A673 (cell line): ENCODE results near the gene TP53I11. TPM values are rescaled to one million over a fixed set of nuclear protein-coding genes. Genes with fewer than 3 reads are reported as not detected.

ENCODE experiments used
- BruUV-seq: library from RNA; stranded (reverse); fragments of 400-500 nt; replicated peaks from 2 replicates; lab custom pipeline; 2021; lab: Mats Ljungman, UMichigan
- CTCF ChIA-PET: fragments of 300-600 bp; sonication (Branson Sonifier 250); formaldehyde crosslinking; loops from one replicate; lab custom pipeline; 2022; ENCODE audit warnings: antibody characterized with exemption; lab: Charles Lee
- POLR2A ChIA-PET: fragments of 300-600 bp; sonication (Branson Sonifier 250); formaldehyde crosslinking; loops from one replicate; lab custom pipeline; 2022; ENCODE audit warnings: antibody characterized with exemption; ENCODE audit not compliant: low non-redundant PET; lab: Charles Lee
- DNase-seq: peaks from one replicate; pipeline ENCODE4 v3.0.0-alpha.2; 2015; ENCODE audit warnings: low spot score
- H3K27ac ChIP-seq: fragments of 200-600 bp; sonication (generic); 2 replicates; pipeline ENCODE4 v1.5.1; 2016; ENCODE audit warnings: mixed run types, low read depth, mild to moderate bottlenecking, mixed read lengths, antibody characterized with exemption, low read length; ENCODE audit not compliant: poor library complexity, severe bottlenecking
- H3K27me3 ChIP-seq: fragments of 200-600 bp; sonication (generic); replicated peaks from 2 replicates; pipeline ENCODE4 v1.6.1; 2017; ENCODE audit warnings: mixed run types, low read depth, mild to moderate bottlenecking, mixed read lengths, antibody characterized with exemption, low read length; ENCODE audit not compliant: insufficient read depth, poor library complexity
- H3K36me3 ChIP-seq: fragments of 200-600 bp; sonication (generic); 2 replicates; pipeline ENCODE4 v1.6.1; 2016; ENCODE audit warnings: mixed run types, mild to moderate bottlenecking, mixed read lengths, antibody characterized with exemption, low read length; ENCODE audit not compliant: insufficient read depth, poor library complexity, severe bottlenecking
- H3K4me1 ChIP-seq: fragments of 200-600 bp; sonication (generic); 2 replicates; pipeline ENCODE4 v1.6.1; 2017; ENCODE audit warnings: mixed run types, mild to moderate bottlenecking, mixed read lengths, antibody characterized with exemption, low read length; ENCODE audit not compliant: insufficient read depth, poor library complexity, severe bottlenecking
- H3K4me3 ChIP-seq: fragments of 200-600 bp; sonication (generic); 2 replicates; pipeline ENCODE4 v1.5.1; 2016; ENCODE audit warnings: low read depth, mixed run types, mild to moderate bottlenecking, mixed read lengths, low read length; ENCODE audit not compliant: poor library complexity, severe bottlenecking
- H3K9me3 ChIP-seq: fragments of 200-600 bp; sonication (generic); 2 replicates; pipeline ENCODE4 v1.6.1; 2016; ENCODE audit warnings: mixed run types, low read depth, mild to moderate bottlenecking, mixed read lengths, antibody characterized with exemption, low read length; ENCODE audit not compliant: poor library complexity, severe bottlenecking
- EZH2 ChIP-seq: fragments of 200-600 bp; sonication (generic); IDR thresholded peaks from 2 replicates; pipeline ENCODE4 v1.6.1; 2017; ENCODE audit warnings: borderline replicate concordance, low read depth, mild to moderate bottlenecking, mixed read lengths, antibody characterized with exemption, low read length; ENCODE audit not compliant: poor library complexity, severe bottlenecking
- intact Hi-C: fragments of 100-400 bp; cut with micrococcal nuclease; formaldehyde crosslinking; loops from one replicate; pipeline ENCODE4 v1.10.0; 2022; ENCODE audit not compliant: unreplicated experiment
- total RNA-seq: library from RNA; stranded (reverse); gene quantifications from 2 replicates; pipeline ENCODE4 v1.2.3, GENCODE V29; 2021
- TF ChIP-seq, protein P1 (sequence below): fragments of 300-800, 200-600 bp; sonication (generic); conservative IDR thresholded peaks from 2 replicates; pipeline ENCODE4 v1.5.1; 2017; ENCODE audit warnings: low read depth, mild to moderate bottlenecking, antibody characterized with exemption, low read length, moderate library complexity, mixed read lengths

Gene TP53I11
- total RNA-seq, 1 experiment from 2014 or later, result 52.0 TPM

DNA sequence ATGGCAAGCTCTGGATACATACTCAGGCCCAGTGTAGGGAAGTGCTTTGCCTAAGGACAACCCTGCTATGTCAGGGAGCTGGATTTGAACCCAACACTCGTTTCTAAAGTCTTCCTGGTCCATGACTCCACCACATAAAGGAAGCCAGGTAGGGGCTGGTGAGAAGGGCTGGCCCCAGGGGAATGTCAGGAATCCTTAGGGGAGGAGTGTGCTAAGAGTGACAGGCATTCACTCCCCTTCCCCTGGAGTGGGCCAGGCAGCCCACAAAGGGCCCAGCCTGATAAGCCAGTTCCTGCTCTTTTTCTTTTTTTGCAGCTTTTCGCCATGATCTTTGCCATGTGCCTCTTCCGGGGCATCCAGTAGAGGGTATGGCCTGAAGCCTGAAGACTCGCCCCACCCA lies 21.9 kb downstream of the TP53I11 start:
- Histone ChIP-seq H3K27ac (no peak overlapping the region), H3K4me1 (peaks cover 5% of the 10 kb centered on the region), H3K4me3 (no peak overlapping the region), H3K27me3 (no peaks in the 10 kb centered on the region), H3K9me3 (no peaks in the 10 kb centered on the region), H3K36me3 (no peaks in the 10 kb centered on the region)
- intact Hi-C loops, result loop anchor here (10.0 kb wide), 1 partner anchor 64 kb away; no protein-coding TSS in a partner anchor
- POLR2A ChIA-PET, result no interaction called here
- no TSS peak for BruUV-seq
- DNase-seq, result no peak
- TF ChIP-seq EZH2, result no peak
- TF ChIP-seq, protein P1, sequence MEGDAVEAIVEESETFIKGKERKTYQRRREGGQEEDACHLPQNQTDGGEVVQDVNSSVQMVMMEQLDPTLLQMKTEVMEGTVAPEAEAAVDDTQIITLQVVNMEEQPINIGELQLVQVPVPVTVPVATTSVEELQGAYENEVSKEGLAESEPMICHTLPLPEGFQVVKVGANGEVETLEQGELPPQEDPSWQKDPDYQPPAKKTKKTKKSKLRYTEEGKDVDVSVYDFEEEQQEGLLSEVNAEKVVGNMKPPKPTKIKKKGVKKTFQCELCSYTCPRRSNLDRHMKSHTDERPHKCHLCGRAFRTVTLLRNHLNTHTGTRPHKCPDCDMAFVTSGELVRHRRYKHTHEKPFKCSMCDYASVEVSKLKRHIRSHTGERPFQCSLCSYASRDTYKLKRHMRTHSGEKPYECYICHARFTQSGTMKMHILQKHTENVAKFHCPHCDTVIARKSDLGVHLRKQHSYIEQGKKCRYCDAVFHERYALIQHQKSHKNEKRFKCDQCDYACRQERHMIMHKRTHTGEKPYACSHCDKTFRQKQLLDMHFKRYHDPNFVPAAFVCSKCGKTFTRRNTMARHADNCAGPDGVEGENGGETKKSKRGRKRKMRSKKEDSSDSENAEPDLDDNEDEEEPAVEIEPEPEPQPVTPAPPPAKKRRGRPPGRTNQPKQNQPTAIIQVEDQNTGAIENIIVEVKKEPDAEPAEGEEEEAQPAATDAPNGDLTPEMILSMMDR, result no peak
- CTCF ChIA-PET, result interaction anchor here (0.5 to 7.8 kb wide), 5 partner anchors 8 to 362 kb away, joined by 3 to 141 read pairs (median 3); no protein-coding TSS in a partner anchor

DNA sequence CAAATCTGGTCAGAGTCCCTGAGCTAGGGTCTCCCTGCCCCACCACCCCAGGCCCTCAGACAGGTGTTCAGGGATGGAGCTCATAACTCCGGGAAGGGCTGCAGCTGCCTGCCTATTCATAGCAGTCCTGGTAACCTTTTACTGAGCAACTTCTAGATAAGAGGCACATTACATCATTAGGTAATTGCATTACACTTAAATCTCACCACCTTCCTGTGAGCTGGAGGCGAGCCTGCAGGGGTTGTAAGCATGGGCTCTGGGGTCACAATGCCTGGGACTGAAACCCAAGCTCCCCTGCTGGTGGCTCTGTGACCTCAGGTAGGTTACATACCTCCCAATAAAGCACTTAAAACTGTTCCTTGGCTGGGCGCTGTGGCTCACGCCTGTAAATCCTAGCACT lies 22.5 kb downstream of the TP53I11 start:
- H3K9me3 ChIP-seq, result no peaks in the 10 kb centered on the region
- H3K4me3 ChIP-seq, result no peak overlapping the region
- POLR2A ChIA-PET, result no interaction called here
- CTCF ChIA-PET, result interaction anchor here (0.5 to 7.8 kb wide), 4 partner anchors 8 to 588 kb away, joined by 3 to 141 read pairs (median 4); no protein-coding TSS in a partner anchor
- no TSS peak for BruUV-seq
- H3K36me3 ChIP-seq, result no peaks in the 10 kb centered on the region
- TF ChIP-seq EZH2, result no peak
- TF ChIP-seq, protein P1, result no peak
- no peak overlapping the region for H3K27ac ChIP-seq
- no peaks in the 10 kb centered on the region for H3K27me3 ChIP-seq
- DNase-seq, result no peak
- intact Hi-C loops, result loop anchor here (10.0 kb wide), 1 partner anchor 63 kb away; no protein-coding TSS in a partner anchor
- peaks cover 5% of the 10 kb centered on the region for H3K4me1 ChIP-seq

DNA sequence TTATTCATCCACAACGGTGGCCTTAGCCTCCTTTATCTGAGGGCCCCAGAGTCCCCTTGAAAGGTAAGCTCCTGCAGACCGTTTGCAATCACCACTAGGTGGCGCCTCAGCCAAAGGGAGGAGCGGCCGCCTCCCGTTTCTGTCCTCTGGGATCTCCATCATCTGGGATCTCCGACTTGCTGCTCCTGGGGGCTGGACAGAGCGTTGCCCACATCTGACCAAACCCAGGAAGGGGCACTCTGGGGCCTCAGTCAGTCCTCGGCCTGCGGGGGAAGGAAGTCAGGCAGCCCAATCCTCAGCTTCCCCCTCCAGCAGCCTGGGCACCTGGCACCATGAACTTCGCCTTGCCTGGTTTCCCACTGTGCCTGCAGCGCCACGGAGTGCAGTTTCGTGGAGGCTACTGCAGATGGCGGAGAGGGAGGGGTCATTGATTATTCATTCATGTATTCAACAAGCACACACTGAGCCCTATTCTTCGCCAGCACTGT lies 23.5 kb downstream of the TP53I11 start:
- ChIA-PET CTCF (interaction anchor here (0.6 to 7.8 kb wide), 22 partner anchors 8 to 813 kb away, joined by 3 to 141 read pairs (median 4); partner anchors contain the start of gene CD82), POLR2A (no interaction called here)
- Histone ChIP-seq H3K27ac (no peak overlapping the region), H3K36me3 (no peaks in the 10 kb centered on the region), H3K27me3 (no peaks in the 10 kb centered on the region), H3K4me1 (peaks cover 5% of the 10 kb centered on the region), H3K9me3 (no peaks in the 10 kb centered on the region), H3K4me3 (no peak overlapping the region)
- intact Hi-C loops, result loop anchor here (1.0 to 10.0 kb wide), 3 partner anchors 62 to 406 kb away; no protein-coding TSS in a partner anchor
- no TSS peak for BruUV-seq
- peak; percentile 92 for DNase-seq
- no peak for TF ChIP-seq EZH2
- TF ChIP-seq, protein P1, result peak; percentile 100
